H1 (cell line): ENCODE measurements around the gene PPP1R15B. TPM values are rescaled to one million over a fixed set of nuclear protein-coding genes. Genes with fewer than 3 reads are reported as not detected.

Experiments used
- CTCF ChIA-PET: fragments of 300-600 bp; sonication (Branson Sonifier 250); formaldehyde crosslinking; loops from one replicate; lab custom pipeline; 2021; ENCODE audit not compliant: partially characterized antibody; lab: Charles Lee
- POLR2A ChIA-PET: fragments of 300-600 bp; sonication (Branson Sonifier 250); formaldehyde crosslinking; loops from one replicate; lab custom pipeline; 2021; ENCODE audit warnings: inconsistent platforms; ENCODE audit not compliant: partially characterized antibody; lab: Charles Lee
- DNase-seq, 2 experiments: peaks; one replicate each; pipeline versions ENCODE4 v3.0.0 to v3.0.0-alpha.2; 2010 to 2022; ENCODE audit warnings: low spot score in 2 of 2, low read depth in 1 of 2, mixed read lengths in 1 of 2
- FAIRE-seq: peaks from 2 replicates; lab custom pipeline; 2011; peaks lifted over from hg19 to GRCh38; lab: Jason Lieb, UNC
- H2AFZ ChIP-seq: 2 replicates; pipeline ENCODE4 v1.8.1; 2012; ENCODE audit warnings: low read length, inconsistent platforms
- H2AK5ac ChIP-seq: 2 replicates; pipeline ENCODE4 v1.6.1; 2013; ENCODE audit warnings: low read depth, low read length
- H2BK120ac ChIP-seq: replicated peaks from 2 replicates; pipeline ENCODE3; 2013; ENCODE audit warnings: low read depth, low read length, inconsistent platforms
- H2BK12ac ChIP-seq: 2 replicates; pipeline ENCODE4 v1.6.1; 2013; ENCODE audit warnings: low read depth, low read length
- H2BK15ac ChIP-seq: 2 replicates; pipeline ENCODE4 v1.6.1; 2013; ENCODE audit warnings: low read length
- H2BK20ac ChIP-seq: 2 replicates; pipeline ENCODE4 v1.6.1; 2013; ENCODE audit warnings: low read length
- H2BK5ac ChIP-seq: 2 replicates; pipeline ENCODE4 v1.6.1; 2013; ENCODE audit warnings: low read depth, low read length
- H3K14ac ChIP-seq: 2 replicates; pipeline ENCODE4 v1.6.1; 2013; ENCODE audit warnings: inconsistent platforms; ENCODE audit not compliant: insufficient read length
- H3K18ac ChIP-seq: 2 replicates; pipeline ENCODE4 v1.6.1; 2013; ENCODE audit warnings: low read length; ENCODE audit errors: extremely low read depth
- H3K23ac ChIP-seq: 2 replicates; pipeline ENCODE4 v1.6.1; 2013; ENCODE audit warnings: inconsistent platforms; ENCODE audit not compliant: insufficient read length
- H3K23me2 ChIP-seq: 2 replicates; pipeline ENCODE4 v1.6.1; 2013; ENCODE audit warnings: low read depth, low read length
- H3K27ac ChIP-seq: 2 replicates; pipeline ENCODE4 v1.6.1; 2011; ENCODE audit warnings: low read depth, low read length, inconsistent platforms
- H3K27me3 ChIP-seq, 4 experiments: replicated peaks in 1 of 4; 1 replicate in 1 of 4; 2 replicates in 3 of 4; pipeline versions ENCODE4 v1.6.1 to v1.8.1; 2011 to 2013; ENCODE audit warnings: low read length in 3 of 4, mild to moderate bottlenecking in 3 of 4, inconsistent platforms in 2 of 4, mixed read lengths in 2 of 4, moderate library complexity in 1 of 4; ENCODE audit not compliant: control insufficient read depth in 3 of 4, insufficient read depth in 3 of 4; ENCODE audit errors: extremely low read depth in 1 of 4
- H3K36me3 ChIP-seq, 4 experiments: 2 replicates each; pipeline versions ENCODE4 v1.6.1 to v1.8.1; 2011 to 2013; ENCODE audit warnings: mild to moderate bottlenecking in 4 of 4, low read length in 3 of 4, moderate library complexity in 2 of 4, control low read depth in 1 of 4, inconsistent platforms in 1 of 4; ENCODE audit not compliant: insufficient read depth in 4 of 4, control insufficient read depth in 2 of 4
- H3K4ac ChIP-seq: replicated peaks from 2 replicates; pipeline ENCODE3; 2013; ENCODE audit warnings: low read length, low read depth, mixed read lengths, inconsistent platforms; ENCODE audit not compliant: insufficient read length
- H3K4me1 ChIP-seq, 4 experiments: replicated peaks in 1 of 4; 1 replicate in 1 of 4; 2 replicates in 3 of 4; pipeline versions ENCODE4 v1.6.1 to v1.8.1; 2011 to 2013; ENCODE audit warnings: low read length in 3 of 4, inconsistent platforms in 2 of 4, mixed read lengths in 1 of 4; ENCODE audit not compliant: insufficient read depth in 4 of 4, control insufficient read depth in 3 of 4
- H3K4me2 ChIP-seq, 2 experiments: 2 replicates each; pipeline versions ENCODE4 v1.6.1 to v1.8.1; 2011 to 2013; ENCODE audit warnings: low read depth in 2 of 2, low read length in 2 of 2, control low read depth in 1 of 2, inconsistent platforms in 1 of 2, mild to moderate bottlenecking in 1 of 2; ENCODE audit not compliant: insufficient read depth in 1 of 2
- H3K4me3 ChIP-seq, 4 experiments: fragments of 200-600, 300-600 bp in 1 of 4; sonication (generic), shearing (Covaris generic), sonication (Bioruptor Twin) in 1 of 4; 2 replicates each; pipeline versions ENCODE4 v1.5.1 to v1.8.1; 2011 to 2016; ENCODE audit warnings: low read length in 4 of 4, low read depth in 3 of 4, control low read depth in 2 of 4, inconsistent platforms in 2 of 4, mild to moderate bottlenecking in 2 of 4, mixed read lengths in 1 of 4, moderate library complexity in 1 of 4; ENCODE audit not compliant: insufficient read depth in 2 of 4; ENCODE audit errors: extremely low read depth in 1 of 4
- H3K56ac ChIP-seq: replicated peaks from 2 replicates; pipeline ENCODE3; 2013; ENCODE audit warnings: low read depth, mild to moderate bottlenecking, mixed read lengths, low read length, inconsistent platforms; ENCODE audit not compliant: insufficient read length
- H3K79me1 ChIP-seq: 2 replicates; pipeline ENCODE4 v1.6.1; 2013; ENCODE audit warnings: low read depth, low read length, control low read depth
- H3K79me2 ChIP-seq, 2 experiments: 2 replicates each; pipeline versions ENCODE4 v1.6.1 to v1.8.1; 2012 to 2013; ENCODE audit warnings: low read length in 2 of 2, mild to moderate bottlenecking in 2 of 2, inconsistent platforms in 1 of 2; ENCODE audit not compliant: insufficient read depth in 2 of 2, control insufficient read depth in 1 of 2
- H3K9ac ChIP-seq, 4 experiments: replicated peaks in 1 of 4; 1 replicate in 1 of 4; 2 replicates in 3 of 4; pipeline versions ENCODE4 v1.6.1 to v1.8.1; 2011 to 2013; ENCODE audit warnings: low read depth in 3 of 4, low read length in 3 of 4, control low read depth in 2 of 4, mild to moderate bottlenecking in 2 of 4, moderate library complexity in 2 of 4, inconsistent platforms in 1 of 4; ENCODE audit errors: extremely low read depth in 1 of 4
- H3K9me3 ChIP-seq, 2 experiments: 2 replicates each; pipeline versions ENCODE4 v1.6.1 to v1.8.1; 2012 to 2013; ENCODE audit warnings: mild to moderate bottlenecking in 2 of 2, moderate library complexity in 2 of 2, control low read depth in 1 of 2, inconsistent platforms in 1 of 2, low read depth in 1 of 2, low read length in 1 of 2, mixed read lengths in 1 of 2; ENCODE audit not compliant: insufficient read depth in 2 of 2
- H4K20me1 ChIP-seq, 2 experiments: replicated peaks in 1 of 2; 2 replicates each; pipeline versions ENCODE3 to v1.8.1; 2011 to 2013; ENCODE audit warnings: inconsistent platforms in 2 of 2, low read length in 2 of 2, mild to moderate bottlenecking in 1 of 2; ENCODE audit not compliant: insufficient read depth in 2 of 2, control insufficient read depth in 1 of 2
- H4K5ac ChIP-seq: 2 replicates; pipeline ENCODE4 v1.6.1; 2013; ENCODE audit warnings: low read length, low read depth, mixed read lengths, inconsistent platforms; ENCODE audit not compliant: insufficient read length
- H4K8ac ChIP-seq: 2 replicates; pipeline ENCODE4 v1.8.0; 2013; ENCODE audit warnings: mild to moderate bottlenecking, moderate library complexity, low read length, inconsistent platforms; ENCODE audit not compliant: insufficient read depth; ENCODE audit errors: extremely low read depth
- H4K91ac ChIP-seq: replicated peaks from 2 replicates; pipeline ENCODE3; 2013; ENCODE audit warnings: low read length, mixed read lengths, inconsistent platforms; ENCODE audit not compliant: insufficient read length
- CTCF ChIP-seq, 3 experiments: IDR thresholded peaks; 1 replicate in 2 of 3; 2 replicates in 1 of 3; pipeline versions ENCODE4 v1.5.1 to v1.6.1; 2011; ENCODE audit warnings: low read length in 3 of 3, mild to moderate bottlenecking in 3 of 3, inconsistent platforms in 2 of 3, low read depth in 1 of 3, moderate library complexity in 1 of 3; ENCODE audit not compliant: insufficient read depth in 1 of 3; ENCODE audit errors: control extremely low read depth in 1 of 3
- E2F6 ChIP-seq: IDR thresholded peaks from 2 replicates; pipeline ENCODE4 v1.6.1; 2012; ENCODE audit warnings: inconsistent platforms
- FOSL1 ChIP-seq: IDR thresholded peaks from 2 replicates; pipeline ENCODE4 v1.6.1; 2011; ENCODE audit warnings: mild to moderate bottlenecking, low read depth, low read length, moderate library complexity; ENCODE audit not compliant: insufficient read depth
- GTF2F1 ChIP-seq: IDR thresholded peaks from 2 replicates; pipeline ENCODE4 v1.6.1; 2012; ENCODE audit warnings: low read depth, low read length, improper control_type of control experiment, borderline replicate concordance
- KDM4A ChIP-seq: IDR thresholded peaks from one replicate; pipeline ENCODE4 v1.7.1; 2012; ENCODE audit warnings: low read depth, mild to moderate bottlenecking, moderate library complexity, low read length, inconsistent platforms; ENCODE audit not compliant: severe bottlenecking
- POLR2AphosphoS5 ChIP-seq: IDR thresholded peaks from 2 replicates; pipeline ENCODE4 v1.6.1; 2011; ENCODE audit warnings: low read depth, low read length
- RAD21 ChIP-seq, 2 experiments: IDR thresholded peaks in 1 of 2; conservative IDR thresholded peaks in 1 of 2; 2 replicates each; pipeline ENCODE4 v1.6.1; 2011; ENCODE audit warnings: low read depth in 2 of 2, low read length in 2 of 2, improper control_type of control experiment in 1 of 2, inconsistent platforms in 1 of 2, mild to moderate bottlenecking in 1 of 2, moderate library complexity in 1 of 2
- TAF1 ChIP-seq: IDR thresholded peaks from 2 replicates; pipeline ENCODE4 v1.6.1; 2011; ENCODE audit warnings: mild to moderate bottlenecking, low read depth, low read length
- TCF12 ChIP-seq: IDR thresholded peaks from 2 replicates; pipeline ENCODE4 v1.6.1; 2011; ENCODE audit warnings: low read depth, mild to moderate bottlenecking, low read length
- WGBS, 2 experiments: shearing (Covaris generic) in 1 of 2; methylation state at CpG; one replicate each; pipeline versions ENCODE4 v1.1.6 to v1.1.7; 2013 to 2015; ENCODE audit warnings: low lambda C conversion rate in 2 of 2, mixed read lengths in 2 of 2, inconsistent platforms in 1 of 2, low coverage in 1 of 2, missing lambda C conversion rate in 1 of 2; ENCODE audit not compliant: insufficient replicate concordance in 2 of 2, insufficient coverage in 1 of 2, insufficient read length in 1 of 2; ENCODE audit errors: extremely low coverage in 1 of 2, missing lambda C conversion rate in 1 of 2; 5-methylcytosine and 5-hydroxymethylcytosine counted together
- polyA plus RNA-seq, 7 experiments: library from polyadenylated mRNA; depleted of rRNA in 3 of 7; stranded (reverse) in 5 of 7; unstranded in 2 of 7; fragments of >200 nt in 5 of 7; fragments of 200-250 nt in 2 of 7; gene quantifications; 1 replicate in 5 of 7; 2 replicates in 1 of 7; 4 replicates in 1 of 7; pipeline versions ENCODE4 v1.2.1 to v1.2.3, GENCODE V29; 2011 to 2013; ENCODE audit warnings: missing spikeins in 2 of 7, mixed read lengths in 2 of 7
- total RNA-seq: library from RNA; stranded (reverse); fragmentation: NEBNext Ultra II Directional; extraction: Animal tissue kit (Norgen Biotek cat#: 25700); gene quantifications from 2 replicates; pipeline ENCODE4 v1.2.1, GENCODE V29; 2021

The PPP1R15B gene
- total and polyA plus RNA-seq, 2 of the 8 experiments (the other 6 are each of a cell fraction or from before 2014, with no cell fraction given) = 14.4 to 72.2 TPM

DNA sequence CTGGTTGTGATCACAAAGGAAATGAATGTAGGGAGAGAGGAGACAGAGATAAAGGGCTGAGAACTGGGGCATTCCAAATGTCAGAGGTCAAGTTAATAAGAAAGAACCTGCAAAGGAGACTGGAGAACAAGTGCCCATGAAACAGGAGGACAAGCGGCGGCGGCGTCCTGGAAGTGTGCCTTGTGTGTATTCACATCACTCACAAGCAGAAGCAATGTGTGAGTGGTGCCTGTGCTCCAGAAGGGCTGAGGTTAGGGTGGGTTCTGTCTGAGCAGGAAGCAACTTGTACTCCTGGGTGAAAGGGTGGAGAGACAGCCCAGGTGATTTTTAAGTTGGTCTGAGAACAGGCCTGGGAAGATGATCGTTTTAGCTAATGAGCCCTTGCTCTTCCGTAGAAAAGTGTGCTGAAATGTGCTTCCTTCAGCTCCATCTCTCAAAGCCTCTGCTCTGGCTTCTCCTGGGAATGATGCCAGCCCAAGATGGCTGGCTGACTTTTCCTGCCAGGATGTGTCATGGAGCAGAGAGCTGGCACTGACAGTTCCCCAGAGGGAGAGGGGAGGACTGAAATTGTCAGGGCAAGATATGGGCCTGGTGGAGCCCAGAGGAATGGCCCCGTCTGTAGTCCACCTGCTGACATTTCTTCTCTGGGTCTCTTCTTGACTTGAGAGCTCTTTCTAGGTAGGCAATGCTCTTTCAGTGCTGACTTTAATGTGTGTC lies 26.8 kb downstream of the PPP1R15B start:
- no peaks in the 10 kb centered on the region; a peak in 1 of 7 replicates for H3K4me1 ChIP-seq
- H3K4ac ChIP-seq = no peak overlapping the region
- no peak overlapping the region for H2BK5ac ChIP-seq
- no peak overlapping the region for H2BK15ac ChIP-seq
- H4K8ac ChIP-seq = no peak overlapping the region
- H3K23me2 ChIP-seq = no peaks in the 10 kb centered on the region
- H2AK5ac ChIP-seq = no peak overlapping the region
- peaks cover 0 to 8% (median 3%) of the 10 kb centered on the region in 4 experiments; a peak in 5 of 7 replicates for H3K27me3 ChIP-seq
- H3K79me1 ChIP-seq = no peaks in the 10 kb centered on the region
- H3K56ac ChIP-seq = no peak overlapping the region
- no peak overlapping the region for H4K5ac ChIP-seq
- H3K27ac ChIP-seq = no peak overlapping the region
- ChIA-PET CTCF (interaction anchor here (1.1 to 6.8 kb wide), 7 partner anchors 13 to 222 kb away, joined by 3 to 48 read pairs (median 4); no protein-coding TSS in a partner anchor), POLR2A (interaction anchor here (1.3 kb wide), 2 partner anchors 10 to 14 kb away, joined by 4 to 6 read pairs; no protein-coding TSS in a partner anchor)
- H3K4me3 ChIP-seq = no peak overlapping the region
- H2AFZ ChIP-seq = no peak overlapping the region
- no peak overlapping the region for H3K18ac ChIP-seq
- no peak overlapping the region for H4K91ac ChIP-seq
- no peak overlapping the region for H2BK12ac ChIP-seq
- no peaks in the 10 kb centered on the region for H3K9me3 ChIP-seq
- no peak overlapping the region for H2BK20ac ChIP-seq
- no peak overlapping the region for H3K9ac ChIP-seq
- no peak overlapping the region for H3K23ac ChIP-seq
- no peak overlapping the region for H2BK120ac ChIP-seq
- H3K79me2 ChIP-seq = no peaks in the 10 kb centered on the region
- no peaks in the 10 kb centered on the region for H4K20me1 ChIP-seq
- no peak overlapping the region for H3K14ac ChIP-seq
- H3K4me2 ChIP-seq = no peak overlapping the region
- no peaks in the 10 kb centered on the region for H3K36me3 ChIP-seq
- DNase-seq (peak in 1 of 2 experiments; percentile 45), FAIRE-seq (no peak)
- WGBS, 2 experiments = 92% methylated on average over 7 of the region's 7 CpGs; no CpG with 5 or more reads in 1 of the 2 experiments
- TF ChIP-seq TCF12 (no peak), TAF1 (no peak), E2F6 (no peak), FOSL1 (no peak), CTCF (IDR thresholded peaks at IDR 0.05; ENCODE audit: control extremely low read depth in 1 of 3, insufficient read depth in 1 of 3, low read depth in 1 of 3, low read length in 3 of 3) (no peak), GTF2F1 (no peak), KDM4A (no peak), POLR2AphosphoS5 (no peak), RAD21 (IDR thresholded peaks at IDR 0.05 in 1 of 2, conservative IDR thresholded peaks at IDR 0.05 in 1 of 2; ENCODE audit: low read depth in 2 of 2, low read length in 2 of 2) (no peak)
